ENCODE measurements around the gene LBR.

Gene LBR

GRCh38 chr1:225449261-225449660 lies 21.4 kb upstream of the LBR start:
- intact Hi-C loops (cut with DNase I), result no loop called here
- no peak for DNase-seq

DNA sequence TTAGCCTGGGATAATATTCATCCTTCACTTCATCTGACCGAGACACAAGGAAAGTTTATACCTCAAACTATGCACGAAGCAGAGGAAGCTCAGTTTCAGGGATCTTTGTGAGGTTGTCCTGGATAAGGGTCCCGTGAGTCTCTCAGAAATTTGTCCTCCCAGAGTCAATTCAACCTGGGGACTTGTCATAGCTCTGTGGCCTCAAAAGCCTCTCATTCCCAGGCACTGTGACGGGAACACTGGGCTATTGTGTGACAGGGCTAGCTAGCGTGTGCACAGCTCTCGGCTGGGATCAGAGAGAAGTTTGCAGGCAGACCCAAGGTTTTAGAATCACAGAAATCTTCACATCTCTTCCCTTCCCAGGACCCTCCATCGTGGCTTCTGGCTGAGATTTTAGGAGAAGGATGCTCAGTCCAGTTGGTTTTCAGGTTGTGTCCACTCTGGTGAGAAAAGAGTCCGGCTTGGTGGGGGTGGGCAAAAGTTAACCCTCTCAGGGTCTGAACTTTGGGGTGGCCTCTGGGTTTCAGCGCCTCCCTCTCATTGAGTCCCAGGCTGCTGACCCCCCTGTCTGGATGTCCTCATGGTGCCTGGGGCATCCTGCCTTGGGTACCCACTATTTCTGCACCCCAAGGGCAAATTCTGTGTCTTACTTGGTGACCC lies 20.4 kb upstream of the LBR start:
- DNase-seq, result peak in 39 of 42 donors; percentile 33 to 83 (median 62)
- intact Hi-C loops (cut with DNase I), result no loop called here

DNA sequence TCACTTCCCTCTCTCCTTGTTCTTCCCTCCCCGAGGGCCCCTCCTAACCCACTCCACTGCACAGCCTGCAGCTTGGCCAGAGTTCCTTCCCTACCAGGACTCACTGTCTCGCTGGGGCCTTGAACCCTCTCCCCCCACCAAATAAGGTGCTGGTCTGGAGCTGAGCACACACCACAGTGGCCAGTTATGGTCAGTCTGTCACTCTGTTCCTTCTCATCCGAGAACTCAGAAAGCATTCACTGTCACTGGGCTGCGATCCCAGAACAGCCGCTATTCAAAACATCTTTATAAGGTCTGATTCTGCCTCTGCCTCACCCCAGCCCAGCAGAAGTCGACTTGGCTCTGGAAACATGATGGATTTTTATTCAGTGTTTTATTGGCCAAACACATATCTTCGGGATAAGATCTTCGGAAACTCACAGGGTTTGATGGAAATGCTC lies 19.8 kb upstream of the LBR start:
- intact Hi-C loops (cut with DNase I), result no loop called here
- peak in 39 of 42 donors; percentile 19 to 81 (median 63) for DNase-seq

DNA sequence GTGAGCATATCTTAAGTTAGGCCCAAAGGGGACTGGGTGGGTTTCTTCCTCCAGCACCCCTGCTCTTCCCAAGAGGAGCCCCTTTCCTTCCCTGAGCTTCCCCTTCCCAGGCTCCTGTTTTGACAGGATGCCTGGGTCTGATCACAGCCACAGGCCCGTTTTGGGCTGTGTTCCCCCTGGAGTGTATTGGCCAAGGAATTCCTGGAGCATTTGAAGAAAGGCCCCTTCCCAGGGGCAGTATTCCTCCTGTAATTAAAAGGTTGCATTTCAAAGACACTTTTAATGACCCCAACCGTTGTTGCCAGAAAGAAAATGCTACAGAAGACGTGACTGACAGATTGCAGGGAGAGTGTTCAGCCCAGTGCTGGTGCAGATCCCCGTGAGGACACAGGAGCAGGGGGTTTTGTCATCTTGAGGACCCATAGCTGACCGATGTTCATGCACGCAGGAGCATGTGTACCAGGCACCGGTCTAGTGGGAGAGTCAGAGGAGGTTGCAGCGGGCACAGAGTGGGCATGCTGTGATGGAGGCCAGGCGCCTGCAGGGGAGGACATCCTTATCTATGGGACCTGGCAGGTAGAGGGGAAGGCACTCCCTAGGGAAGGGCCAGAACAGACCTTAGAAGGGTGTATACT lies 19.3 kb upstream of the LBR start:
- intact Hi-C loops (cut with DNase I), result no loop called here
- DNase-seq, result peak in 1 of 42 donors; percentile 38

DNA sequence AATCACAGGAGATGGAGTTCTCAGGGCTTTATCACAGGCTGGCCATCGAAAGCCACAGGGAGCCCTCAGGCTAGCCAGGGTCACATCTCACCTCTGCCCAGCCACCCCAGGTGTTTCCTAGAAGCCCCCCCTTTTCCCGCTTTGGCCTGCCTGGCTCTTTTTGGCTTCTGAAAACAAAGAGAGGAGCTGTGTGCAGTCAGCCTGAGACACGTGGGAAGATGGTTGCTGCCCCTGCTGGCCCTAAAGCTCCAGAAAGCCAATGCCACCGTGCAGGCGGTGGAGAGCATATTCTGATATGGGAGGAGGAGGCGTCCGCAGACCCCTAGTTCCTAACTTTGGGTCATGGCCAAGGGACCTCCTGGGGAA lies 18.7 kb upstream of the LBR start:
- DNase-seq, result peak in 3 of 42 donors; percentile 22 to 36 (median 35)
- intact Hi-C loops (cut with DNase I), result no loop called here

- intact Hi-C loops (cut with DNase I), result no loop called here
- DNase-seq, result peak in 2 of 42 donors; percentile 20 to 23
These were observed 18.1 kb upstream of the LBR start for GRCh38 chr1:225445639-225446594.

GRCh38 chr1:225442123-225442505 lies 14.3 kb upstream of the LBR start:
- DNase-seq, result peak in 1 of 42 donors; percentile 5
- intact Hi-C loops (cut with DNase I), result no loop called here

- intact Hi-C loops (cut with DNase I), result no loop called here
- peak in 1 of 42 donors; percentile 25 for DNase-seq
These were observed 13.7 kb upstream of the LBR start for GRCh38 chr1:225441314-225442122.

GRCh38 chr1:225440380-225441221 lies 12.8 kb upstream of the LBR start:
- DNase-seq, result peak in 1 of 42 donors; percentile 12
- intact Hi-C loops (cut with DNase I), result no loop called here

DNA sequence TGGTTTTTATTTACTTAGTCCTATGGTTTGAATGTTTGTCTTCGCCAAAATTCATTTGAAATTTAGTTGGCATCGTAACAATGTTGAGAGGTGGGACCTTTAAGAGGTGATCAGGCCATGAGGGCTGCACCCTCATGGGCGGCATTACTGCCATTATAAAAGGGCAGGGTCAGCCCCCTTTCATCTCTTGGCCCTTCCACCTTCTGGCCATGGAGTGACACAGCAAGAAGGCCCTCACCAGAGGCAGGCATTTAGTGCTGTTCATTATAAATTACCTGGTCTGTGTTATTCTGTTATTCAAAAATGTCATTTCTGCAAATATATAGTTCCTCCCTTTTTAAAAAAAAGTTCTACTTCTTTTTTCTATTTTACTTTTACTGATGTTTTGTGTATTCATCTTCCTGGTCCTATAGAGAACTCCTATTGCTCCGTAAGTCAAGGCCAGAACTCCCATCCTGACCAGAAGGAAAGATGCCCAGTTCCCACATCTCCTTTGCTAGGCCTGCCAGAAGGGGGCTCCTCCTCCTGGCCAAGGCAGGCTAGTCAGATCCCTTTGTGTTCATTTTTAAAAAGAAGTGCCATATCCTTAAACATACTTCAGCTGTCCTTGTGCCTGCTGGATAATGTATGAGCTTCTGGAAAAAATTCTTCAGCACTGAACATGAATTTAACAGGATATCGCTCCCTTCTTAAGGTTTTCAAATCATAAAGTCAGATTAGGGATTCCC lies 10.0 kb upstream of the LBR start:
- DNase-seq, result peak in 2 of 42 donors; percentile 35 to 43
- intact Hi-C loops (cut with DNase I), result no loop called here

DNA sequence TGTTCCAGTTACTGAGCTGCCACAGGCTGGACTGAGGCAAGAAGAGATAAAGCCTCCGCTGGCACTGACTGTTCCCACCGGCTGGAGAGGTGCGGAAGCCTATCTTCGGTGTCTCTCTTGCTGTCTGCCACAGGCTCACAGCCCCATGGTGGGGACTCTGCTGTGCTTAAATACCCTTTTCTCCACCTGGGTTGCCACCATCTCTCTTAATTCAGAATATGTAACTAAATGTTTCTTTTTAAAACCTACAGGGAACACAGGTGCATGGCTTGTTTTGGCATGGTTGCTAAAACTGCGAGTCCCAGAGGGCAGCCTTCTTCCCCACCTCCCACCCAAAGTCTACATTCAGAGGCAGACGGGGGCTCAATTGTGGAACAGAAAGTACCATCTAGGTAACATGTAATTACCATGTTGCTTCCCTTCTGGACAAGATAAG lies 8.1 kb upstream of the LBR start:
- intact Hi-C loops (cut with DNase I), result no loop called here

DNA sequence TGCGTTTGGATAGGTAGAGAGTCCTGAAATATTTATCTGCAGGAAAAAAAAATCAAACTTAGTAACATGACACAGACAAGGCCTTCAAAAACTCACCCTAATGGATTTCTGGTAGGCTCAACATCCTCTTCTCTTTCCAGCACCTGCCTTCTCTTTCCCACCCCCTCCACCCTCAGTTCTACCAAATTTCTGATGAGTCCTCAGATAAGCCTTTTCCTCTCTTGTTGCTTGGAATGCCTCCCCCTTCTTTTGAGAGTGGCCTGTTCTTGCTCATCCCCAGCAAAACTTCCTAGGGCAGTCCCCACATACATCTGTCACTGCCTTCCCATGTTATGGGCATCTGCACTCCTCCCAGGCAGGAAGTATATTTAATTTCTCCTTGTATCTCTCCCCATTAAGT lies 7.6 kb upstream of the LBR start:
- intact Hi-C loops (cut with DNase I), result no loop called here
- peak in 1 of 42 donors; percentile 25 for DNase-seq

More for the DNA sequence above, 8.1 kb upstream of the LBR start:
- DNase-seq, result peak in 1 of 42 donors; percentile 26

DNA sequence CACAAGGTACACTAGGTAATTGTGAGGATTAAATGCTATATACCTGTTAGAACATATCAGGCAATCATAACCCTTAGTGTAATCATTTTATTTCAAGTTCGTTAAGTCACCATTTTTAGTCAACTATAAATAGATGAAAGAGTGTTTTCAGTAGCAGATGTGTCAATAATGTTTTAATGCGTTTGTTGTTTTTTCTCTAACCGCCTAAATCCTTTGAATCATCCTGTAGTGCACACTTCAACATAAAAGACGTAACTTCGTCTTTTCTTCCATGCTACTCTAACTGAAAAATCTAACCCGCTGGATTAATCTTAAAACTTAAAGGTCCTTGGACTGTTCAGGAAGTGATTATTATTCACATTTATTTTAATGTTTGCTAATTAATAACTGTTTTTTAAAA lies 7.2 kb upstream of the LBR start:
- intact Hi-C loops (cut with DNase I), result no loop called here
- no peak for DNase-seq

DNA sequence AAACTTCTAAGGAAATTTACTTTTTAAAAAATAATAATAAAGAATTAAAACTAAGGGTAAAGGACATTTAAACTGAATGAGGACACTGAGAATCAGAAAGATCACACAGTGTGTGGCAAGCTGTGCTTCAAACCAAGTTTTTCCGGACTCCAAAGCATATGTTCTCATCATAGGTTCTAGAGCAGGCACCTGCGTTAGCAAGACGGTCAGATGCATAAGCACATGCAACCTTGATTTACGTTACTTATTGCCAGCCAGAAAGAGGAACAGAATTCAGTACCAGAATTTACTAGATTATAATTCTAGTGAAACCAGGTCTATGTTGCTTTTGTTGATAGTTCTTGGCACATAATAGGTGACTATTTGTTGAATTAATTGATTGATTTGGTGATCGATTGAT lies 6.2 kb upstream of the LBR start:
- intact Hi-C loops (cut with DNase I), result no loop called here
- DNase-seq, result no peak

DNA sequence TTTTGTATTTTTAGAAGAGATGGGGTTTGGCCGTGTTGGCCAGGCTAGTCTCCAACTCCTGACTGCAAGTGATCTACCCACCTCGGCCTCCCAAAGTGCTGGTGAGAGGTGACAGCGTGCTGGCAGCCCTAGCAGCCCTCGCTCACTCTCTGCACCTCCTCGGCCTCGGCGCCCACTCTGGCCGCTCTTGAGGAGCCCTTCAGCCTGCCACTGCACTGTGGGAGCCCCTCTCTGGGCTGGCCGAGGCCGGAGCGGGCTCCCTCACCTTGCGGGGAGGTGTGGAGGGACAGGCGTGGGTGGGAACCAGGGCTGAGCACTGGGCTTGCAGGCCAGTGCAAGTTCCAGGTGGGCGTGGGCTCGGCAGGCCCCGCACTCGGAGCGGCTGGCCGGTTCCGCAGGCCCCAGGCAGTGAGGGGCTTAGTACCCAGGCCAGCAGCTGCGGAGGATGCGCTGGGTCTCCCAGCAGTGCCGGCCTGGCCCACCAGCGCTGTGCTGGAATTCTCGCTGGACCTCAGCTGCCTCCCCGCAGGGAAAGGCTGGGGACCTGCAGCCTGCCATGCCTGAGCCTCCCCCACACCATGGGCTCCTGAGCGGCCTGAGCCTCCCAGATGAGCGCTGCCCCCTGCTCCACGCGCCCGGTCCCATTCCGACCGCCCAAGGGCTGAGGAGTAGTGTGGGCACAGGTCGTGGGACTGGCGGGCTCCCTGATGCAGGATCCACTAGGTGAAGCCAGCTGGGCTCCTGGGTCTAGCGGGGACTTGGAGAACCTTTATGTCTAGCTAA lies 3.4 kb upstream of the LBR start:
- intact Hi-C loops (cut with DNase I), result no loop called here
- peak in 2 of 42 donors; percentile 16 to 29 for DNase-seq

- DNase-seq, result peak in 2 of 42 donors; percentile 33 to 40
- intact Hi-C loops (cut with DNase I), result no loop called here
These were observed 2.5 kb upstream of the LBR start for GRCh38 chr1:225430301-225430700.

Measured in head of caudate nucleus (tissue), 42 donors.